Endodermal cell (in vitro differentiated cells): ENCODE measurements around the gene LRRC49. TPM values are rescaled to one million over a fixed set of nuclear protein-coding genes. Genes with fewer than 3 reads are reported as not detected.

ENCODE experiments used
- DNase-seq: peaks from one replicate; pipeline ENCODE4 v3.0.0-alpha.2; 2017
- H3K27ac ChIP-seq: 2 replicates; pipeline ENCODE4 v1.5.1; 2013; ENCODE audit warnings: mild to moderate bottlenecking, low read depth, low read length, moderate library complexity
- H3K27me3 ChIP-seq: 2 replicates; pipeline ENCODE4 v1.6.1; 2013; ENCODE audit warnings: mild to moderate bottlenecking, low read length, moderate library complexity; ENCODE audit not compliant: insufficient read depth, control insufficient read depth, poor library complexity, severe bottlenecking
- H3K36me3 ChIP-seq: 2 replicates; pipeline ENCODE4 v1.7.0; 2013; ENCODE audit warnings: mild to moderate bottlenecking, low read length, moderate library complexity; ENCODE audit not compliant: control insufficient read depth, insufficient read depth
- H3K4me1 ChIP-seq: one replicate; pipeline ENCODE4 v1.7.0; 2013; ENCODE audit warnings: low read length; ENCODE audit not compliant: control insufficient read depth, insufficient read depth
- H3K4me3 ChIP-seq: 2 replicates; pipeline ENCODE4 v1.5.1; 2013; ENCODE audit warnings: mild to moderate bottlenecking, low read length, moderate library complexity
- H3K9ac ChIP-seq: 2 replicates; pipeline ENCODE4 v1.6.1; 2013; ENCODE audit warnings: mild to moderate bottlenecking, low read length, moderate library complexity; ENCODE audit not compliant: poor library complexity, severe bottlenecking; ENCODE audit errors: extremely low read depth
- H3K9me3 ChIP-seq: 2 replicates; pipeline ENCODE4 v1.6.1; 2013; ENCODE audit warnings: mild to moderate bottlenecking, low read length, moderate library complexity; ENCODE audit not compliant: control insufficient read depth
- H3K27ac Mint-ChIP-seq: 2 replicates; pipeline ENCODE4 v1.8.0; 2020; ENCODE audit warnings: mixed read lengths
- H3K27me3 Mint-ChIP-seq: 2 replicates; pipeline ENCODE4 v1.8.0; 2021; ENCODE audit warnings: mild to moderate bottlenecking, mixed read lengths; ENCODE audit not compliant: insufficient read depth
- H3K36me3 Mint-ChIP-seq: 2 replicates; pipeline ENCODE4 v1.8.0; 2020; ENCODE audit warnings: low read depth, mixed read lengths
- H3K4me1 Mint-ChIP-seq: 2 replicates; pipeline ENCODE4 v1.8.0; 2020; ENCODE audit warnings: mixed read lengths
- H3K4me3 Mint-ChIP-seq: 2 replicates; pipeline ENCODE4 v1.8.0; 2020; ENCODE audit warnings: mild to moderate bottlenecking, moderate library complexity, mixed read lengths
- H3K9me3 Mint-ChIP-seq: 2 replicates; pipeline ENCODE4 v1.8.0; 2020; ENCODE audit warnings: mild to moderate bottlenecking, mixed read lengths
- WGBS, 2 experiments: methylation state at CpG; one replicate each; pipeline versions ENCODE4 v1.1.5 to v1.1.7; 2013; ENCODE audit warnings: missing lambda C conversion rate in 2 of 2, mixed read lengths in 1 of 2; ENCODE audit not compliant: insufficient coverage in 1 of 2, insufficient read length in 1 of 2; 5-methylcytosine and 5-hydroxymethylcytosine counted together
- total RNA-seq, 2 donors: library from RNA; stranded (reverse); fragmentation: NEBNext Ultra II Directional in 1 of 2; extraction: Animal tissue kit (Norgen Biotek cat#: 25700) in 1 of 2; gene quantifications; 2 replicates in 1 of 2; 3 replicates in 1 of 2; pipeline ENCODE4 v1.2.1, GENCODE V29; 2021
- TF ChIP-seq, protein P1 (sequence below): fragments of 200-600 bp; sonication (generic); conservative IDR thresholded peaks from 2 replicates; pipeline ENCODE4 v1.5.0; 2021; ENCODE audit warnings: antibody characterized with exemption, mild to moderate bottlenecking

Gene LRRC49
- total RNA-seq, 2 donors from 2014 or later: 6.6 to 10.7 TPM

DNA sequence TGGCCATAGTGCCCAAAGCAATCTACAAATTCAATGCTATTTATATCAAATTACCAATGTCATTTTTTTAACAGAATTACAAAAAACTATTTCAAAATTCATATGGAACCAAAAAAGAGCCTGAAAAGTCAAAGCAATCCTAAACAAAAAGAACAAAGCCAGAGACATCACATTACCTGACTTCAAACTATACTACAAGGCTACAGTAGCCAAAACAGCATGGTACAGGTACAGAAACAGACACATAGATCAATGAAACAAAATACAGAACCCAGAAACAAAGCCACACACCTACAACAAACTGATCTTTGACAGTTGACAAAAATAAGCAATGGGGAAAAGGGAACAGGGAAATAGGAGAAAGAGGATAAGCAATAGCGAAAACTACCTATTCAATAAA, 196.1 kb downstream of the LRRC49 start:
- H3K9ac ChIP-seq: no peak overlapping the region
- Mint-ChIP-seq H3K9me3 (peaks cover 15% of the 10 kb centered on the region), H3K4me3 (no peak overlapping the region), H3K4me1 (peaks cover 10% of the 10 kb centered on the region), H3K27me3 (peaks cover 47% of the 10 kb centered on the region), H3K27ac (no peak overlapping the region), H3K36me3 (no peaks in the 10 kb centered on the region)
- H3K4me3 ChIP-seq: no peak overlapping the region
- no peaks in the 10 kb centered on the region for H3K9me3 ChIP-seq
- no peaks in the 10 kb centered on the region for H3K27me3 ChIP-seq
- TF ChIP-seq, protein P1, sequence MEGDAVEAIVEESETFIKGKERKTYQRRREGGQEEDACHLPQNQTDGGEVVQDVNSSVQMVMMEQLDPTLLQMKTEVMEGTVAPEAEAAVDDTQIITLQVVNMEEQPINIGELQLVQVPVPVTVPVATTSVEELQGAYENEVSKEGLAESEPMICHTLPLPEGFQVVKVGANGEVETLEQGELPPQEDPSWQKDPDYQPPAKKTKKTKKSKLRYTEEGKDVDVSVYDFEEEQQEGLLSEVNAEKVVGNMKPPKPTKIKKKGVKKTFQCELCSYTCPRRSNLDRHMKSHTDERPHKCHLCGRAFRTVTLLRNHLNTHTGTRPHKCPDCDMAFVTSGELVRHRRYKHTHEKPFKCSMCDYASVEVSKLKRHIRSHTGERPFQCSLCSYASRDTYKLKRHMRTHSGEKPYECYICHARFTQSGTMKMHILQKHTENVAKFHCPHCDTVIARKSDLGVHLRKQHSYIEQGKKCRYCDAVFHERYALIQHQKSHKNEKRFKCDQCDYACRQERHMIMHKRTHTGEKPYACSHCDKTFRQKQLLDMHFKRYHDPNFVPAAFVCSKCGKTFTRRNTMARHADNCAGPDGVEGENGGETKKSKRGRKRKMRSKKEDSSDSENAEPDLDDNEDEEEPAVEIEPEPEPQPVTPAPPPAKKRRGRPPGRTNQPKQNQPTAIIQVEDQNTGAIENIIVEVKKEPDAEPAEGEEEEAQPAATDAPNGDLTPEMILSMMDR: no peak
- no peaks in the 10 kb centered on the region for H3K36me3 ChIP-seq
- no peaks in the 10 kb centered on the region for H3K4me1 ChIP-seq
- no CpG with 5 or more reads among the region's 1 CpG for WGBS, 2 experiments
- no peak for DNase-seq
- no peak overlapping the region for H3K27ac ChIP-seq

DNA sequence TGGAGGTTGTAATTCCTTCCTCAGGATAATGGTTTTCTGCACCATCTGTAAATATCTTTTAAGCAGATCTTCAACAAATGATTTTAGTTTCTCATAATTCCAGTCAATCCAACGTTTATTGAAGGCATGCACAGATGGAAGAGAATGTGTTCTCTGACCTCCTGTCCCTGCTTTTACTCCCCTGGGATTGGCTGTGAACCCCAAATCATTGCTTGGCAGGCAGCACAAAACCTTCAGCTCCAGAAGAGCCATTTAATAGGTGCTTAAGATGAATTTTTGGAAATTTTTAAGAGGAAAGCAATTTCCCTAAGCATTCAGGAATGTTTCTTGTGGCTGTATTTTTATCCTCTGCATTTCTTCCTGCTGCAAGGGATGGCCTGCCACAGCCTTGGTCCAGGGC, 197.2 kb downstream of the LRRC49 start:
- no peaks in the 10 kb centered on the region for H3K9me3 ChIP-seq
- 67 to 88% methylated on average over 1 of the region's 1 CpG for WGBS, 2 experiments
- Mint-ChIP-seq H3K9me3 (peaks cover 15% of the 10 kb centered on the region), H3K4me1 (peaks cover 10% of the 10 kb centered on the region), H3K27me3 (peaks cover 38% of the 10 kb centered on the region), H3K36me3 (no peaks in the 10 kb centered on the region), H3K4me3 (no peak overlapping the region), H3K27ac (no peak overlapping the region)
- TF ChIP-seq, protein P1: no peak
- H3K9ac ChIP-seq: no peak overlapping the region
- H3K4me1 ChIP-seq: no peaks in the 10 kb centered on the region
- DNase-seq: no peak
- no peak overlapping the region for H3K4me3 ChIP-seq
- H3K27ac ChIP-seq: no peak overlapping the region
- no peaks in the 10 kb centered on the region for H3K27me3 ChIP-seq
- no peaks in the 10 kb centered on the region for H3K36me3 ChIP-seq

DNA sequence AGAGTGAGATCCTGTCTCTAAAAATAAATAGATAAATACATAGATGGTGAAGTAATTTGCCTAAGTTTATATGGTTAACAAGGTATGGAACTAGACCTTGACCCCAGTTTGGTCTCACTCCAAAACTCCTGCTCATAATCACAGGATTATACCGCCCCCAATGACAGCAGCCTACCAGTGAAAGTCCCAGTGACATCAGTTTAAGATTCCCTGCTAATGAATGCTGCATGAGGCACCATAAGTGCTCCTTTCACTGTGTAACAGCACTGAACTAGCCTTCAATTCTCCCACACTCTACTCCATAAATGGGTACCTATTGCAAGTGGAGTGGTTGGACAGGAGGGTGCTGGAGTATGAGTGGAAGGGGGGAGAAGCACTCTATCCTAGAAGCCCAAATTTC, 199.0 kb downstream of the LRRC49 start:
- Histone ChIP-seq H3K36me3 (no peaks in the 10 kb centered on the region), H3K9me3 (no peaks in the 10 kb centered on the region), H3K4me1 (no peaks in the 10 kb centered on the region), H3K27ac (no peak overlapping the region), H3K4me3 (no peak overlapping the region), H3K9ac (no peak overlapping the region), H3K27me3 (no peaks in the 10 kb centered on the region)
- Mint-ChIP-seq H3K36me3 (no peaks in the 10 kb centered on the region), H3K4me3 (no peak overlapping the region), H3K27ac (no peak overlapping the region), H3K9me3 (peaks cover 15% of the 10 kb centered on the region), H3K27me3 (peaks cover 24% of the 10 kb centered on the region), H3K4me1 (no peaks in the 10 kb centered on the region)
- no peak for DNase-seq
- TF ChIP-seq, protein P1: no peak
- WGBS, 2 experiments: 89 to 100% methylated on average over 1 of the region's 1 CpG
